22Rv1 (cell line): Measurements from ENCODE around the gene CTTNBP2.

ENCODE experiments used
- ZFX ChIP-seq: fragments of 450-650 bp; IDR thresholded peaks from 2 replicates; pipeline ENCODE4 v1.6.1; 2017; ENCODE audit warnings: antibody characterized with exemption, borderline replicate concordance
- TF ChIP-seq, protein P1 (sequence below): fragments of 450-650 bp; IDR thresholded peaks from 2 replicates; pipeline ENCODE4 v1.5.1; 2017; ENCODE audit warnings: mild to moderate bottlenecking

DNA sequence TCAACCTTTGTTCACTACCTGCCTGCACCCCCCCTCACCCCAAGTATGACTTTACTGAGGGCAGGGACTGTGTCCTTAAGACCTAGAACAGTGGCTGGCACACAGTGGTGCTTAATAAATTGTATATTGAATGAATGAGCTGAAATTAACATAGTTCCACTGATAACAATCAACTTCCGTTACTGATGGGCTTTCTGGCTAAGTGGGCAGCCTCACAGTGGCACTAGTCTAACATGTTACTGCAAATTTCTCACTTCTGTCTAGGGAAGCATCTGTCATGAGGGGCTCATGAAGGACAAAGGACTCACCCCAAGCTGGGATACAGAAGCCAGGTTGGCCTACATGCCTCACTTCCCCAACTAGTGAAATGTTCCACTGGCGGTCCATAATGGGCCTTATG, 79.3 kb downstream of the CTTNBP2 start:
- TF ChIP-seq, protein P1, sequence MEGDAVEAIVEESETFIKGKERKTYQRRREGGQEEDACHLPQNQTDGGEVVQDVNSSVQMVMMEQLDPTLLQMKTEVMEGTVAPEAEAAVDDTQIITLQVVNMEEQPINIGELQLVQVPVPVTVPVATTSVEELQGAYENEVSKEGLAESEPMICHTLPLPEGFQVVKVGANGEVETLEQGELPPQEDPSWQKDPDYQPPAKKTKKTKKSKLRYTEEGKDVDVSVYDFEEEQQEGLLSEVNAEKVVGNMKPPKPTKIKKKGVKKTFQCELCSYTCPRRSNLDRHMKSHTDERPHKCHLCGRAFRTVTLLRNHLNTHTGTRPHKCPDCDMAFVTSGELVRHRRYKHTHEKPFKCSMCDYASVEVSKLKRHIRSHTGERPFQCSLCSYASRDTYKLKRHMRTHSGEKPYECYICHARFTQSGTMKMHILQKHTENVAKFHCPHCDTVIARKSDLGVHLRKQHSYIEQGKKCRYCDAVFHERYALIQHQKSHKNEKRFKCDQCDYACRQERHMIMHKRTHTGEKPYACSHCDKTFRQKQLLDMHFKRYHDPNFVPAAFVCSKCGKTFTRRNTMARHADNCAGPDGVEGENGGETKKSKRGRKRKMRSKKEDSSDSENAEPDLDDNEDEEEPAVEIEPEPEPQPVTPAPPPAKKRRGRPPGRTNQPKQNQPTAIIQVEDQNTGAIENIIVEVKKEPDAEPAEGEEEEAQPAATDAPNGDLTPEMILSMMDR = no peak
- no peak for TF ChIP-seq ZFX
